Panc1 (cell line): ENCODE data around the gene DLG2. TPM values are rescaled to one million over a fixed set of nuclear protein-coding genes. Genes with fewer than 3 reads are reported as not detected.

Source experiments
- ATAC-seq: fragments of 200-7000 bp; cut with Tn5 transposase; 2 replicates; pipeline ENCODE4 v1.9.1; 2020; ENCODE audit warnings: mild to moderate bottlenecking, moderate library complexity
- BruUV-seq: library from RNA; stranded (reverse); fragments of 400-500 nt; replicated peaks from 2 replicates; lab custom pipeline; 2021; lab: Mats Ljungman, UMichigan
- CTCF ChIA-PET: fragments of 300-600 bp; sonication (Branson Sonifier 250); formaldehyde crosslinking; loops from one replicate; lab custom pipeline; 2022; ENCODE audit warnings: antibody characterized with exemption; lab: Charles Lee
- POLR2A ChIA-PET: fragments of 300-600 bp; sonication (Branson Sonifier 250); formaldehyde crosslinking; loops from one replicate; lab custom pipeline; 2022; ENCODE audit warnings: antibody characterized with exemption; lab: Charles Lee
- DNase-seq: peaks from one replicate; pipeline ENCODE4 v3.0.0-alpha.2; 2010; ENCODE audit warnings: low read depth, low spot score
- H3K27ac ChIP-seq: 2 replicates; pipeline ENCODE4 v1.5.1; 2011; ENCODE audit warnings: mild to moderate bottlenecking, low read length, inconsistent platforms
- H3K27me3 ChIP-seq: fragments of 200-500 bp; sonication (Bioruptor generic); 2 replicates; pipeline ENCODE4 v1.6.0; 2014; ENCODE audit warnings: low read length, inconsistent platforms; ENCODE audit not compliant: control insufficient read depth, insufficient read depth
- H3K36me3 ChIP-seq: fragments of 200-500 bp; sonication (Bioruptor generic); 2 replicates; pipeline ENCODE4 v1.5.1; 2014; ENCODE audit warnings: inconsistent platforms, mild to moderate bottlenecking, low read length, moderate library complexity; ENCODE audit not compliant: control insufficient read depth, insufficient read depth
- H3K4me1 ChIP-seq: 2 replicates; pipeline ENCODE4 v1.5.1; 2011; ENCODE audit warnings: inconsistent platforms, mild to moderate bottlenecking, low read length, moderate library complexity; ENCODE audit not compliant: control insufficient read depth, insufficient read depth
- H3K4me3 ChIP-seq, 2 experiments: 2 replicates each; pipeline ENCODE4 v1.5.1; 2011 to 2012; ENCODE audit warnings: low read depth in 2 of 2, low read length in 2 of 2, mild to moderate bottlenecking in 2 of 2, inconsistent platforms in 1 of 2, moderate library complexity in 1 of 2
- H3K9me3 ChIP-seq: fragments of 200-500 bp; sonication (Bioruptor generic); 2 replicates; pipeline ENCODE4 v1.5.1; 2014; ENCODE audit warnings: low read depth, mild to moderate bottlenecking, inconsistent platforms, low read length, moderate library complexity; ENCODE audit not compliant: control insufficient read depth, insufficient read depth
- POLR2AphosphoS5 ChIP-seq: IDR thresholded peaks from 2 replicates; pipeline ENCODE4 v1.6.1; 2012; ENCODE audit warnings: mild to moderate bottlenecking, low read depth, low read length, moderate library complexity
- SIN3A ChIP-seq: IDR thresholded peaks from 2 replicates; pipeline ENCODE4 v1.6.1; 2012; ENCODE audit warnings: low read depth, mild to moderate bottlenecking, low read length, moderate library complexity, borderline replicate concordance; ENCODE audit not compliant: insufficient read depth
- TCF7L2 ChIP-seq: IDR thresholded peaks from 2 replicates; pipeline ENCODE4 v1.6.1; 2011; ENCODE audit warnings: mild to moderate bottlenecking, low read depth, low read length, inconsistent platforms
- in situ Hi-C: cut with HindIII; loops from 2 replicates; pipeline ENCODE4 v1.10.0; 2016; ENCODE audit warnings: low sequenced_read_pairs, low pct_unique_long_range_greater_than_20kb
- intact Hi-C: fragments of 100-400 bp; cut with micrococcal nuclease; formaldehyde crosslinking; loops from one replicate; pipeline ENCODE4 v1.10.0; 2022; ENCODE audit not compliant: unreplicated experiment
- total RNA-seq: library from RNA; stranded (reverse); gene quantifications from one replicate; pipeline ENCODE4 v1.2.1, GENCODE V29; 2021; ENCODE audit not compliant: unreplicated experiment
- TF ChIP-seq, protein P1 (sequence below): fragments of 450-650 bp; IDR thresholded peaks from 2 replicates; pipeline ENCODE4 v1.5.1; 2017; ENCODE audit warnings: mild to moderate bottlenecking
- TF ChIP-seq, protein P2 (sequence below), 2 experiments: IDR thresholded peaks; 2 replicates each; pipeline ENCODE4 v1.6.1; 2011 to 2012; ENCODE audit warnings: low read depth in 2 of 2, control low read depth in 1 of 2, low read length in 1 of 2, mild to moderate bottlenecking in 1 of 2, moderate library complexity in 1 of 2; ENCODE audit not compliant: insufficient read depth in 1 of 2

Gene DLG2
- total RNA-seq, 1 experiment from 2014 or later: 4.2 TPM

DNA sequence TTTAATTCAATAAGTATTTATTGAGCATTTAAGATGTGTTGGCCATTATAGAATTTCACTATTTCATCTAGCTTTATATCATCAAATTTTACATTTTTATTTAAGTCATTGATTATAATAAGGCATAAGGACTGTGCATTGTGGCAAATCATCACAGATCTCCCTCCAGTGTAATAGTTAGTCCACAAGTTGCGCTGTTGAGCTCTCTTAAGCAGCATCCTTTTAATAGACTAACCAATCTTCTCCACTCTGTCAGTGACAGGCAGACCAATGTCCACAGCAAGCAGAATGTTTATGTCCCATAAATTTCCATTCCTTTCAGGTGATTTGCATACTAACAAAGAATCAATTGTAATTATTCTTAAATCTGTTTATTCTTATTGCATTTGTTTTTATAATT, 1745.7 kb downstream of the DLG2 start:
- intact Hi-C loops: no loop called here
- no peak for DNase-seq
- POLR2A ChIA-PET: no interaction called here

DNA sequence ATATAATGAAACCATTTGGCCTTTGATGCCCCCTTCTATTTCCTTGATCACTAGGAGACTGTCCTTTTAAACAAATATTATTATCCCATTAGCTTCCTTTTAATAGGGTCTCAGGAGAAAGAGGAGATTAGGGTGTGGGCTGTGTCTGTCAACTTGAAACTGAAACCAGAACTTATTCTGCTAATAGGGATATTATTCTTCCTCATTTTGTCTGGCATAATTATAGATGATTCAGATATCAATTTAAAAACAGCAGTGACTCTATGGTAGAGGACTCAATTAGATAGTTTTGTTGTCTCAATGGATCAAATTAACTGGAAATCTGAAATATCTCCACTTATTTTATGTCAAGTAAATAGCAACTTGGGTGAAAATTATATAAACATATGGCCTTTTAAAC, 1756.1 kb downstream of the DLG2 start:
- no peaks in the 10 kb centered on the region for H3K27me3 ChIP-seq
- DNase-seq (no peak), ATAC-seq (no peak)
- in situ Hi-C loops: no loop called here
- CTCF ChIA-PET: no interaction called here
- H3K9me3 ChIP-seq: no peaks in the 10 kb centered on the region
- no peak overlapping the region for H3K27ac ChIP-seq
- H3K36me3 ChIP-seq: no peaks in the 10 kb centered on the region
- H3K4me1 ChIP-seq: no peaks in the 10 kb centered on the region
- no TSS peak for BruUV-seq
- POLR2A ChIA-PET: no interaction called here
- intact Hi-C loops: no loop called here
- H3K4me3 ChIP-seq: no peak overlapping the region
- TF ChIP-seq POLR2AphosphoS5 (no peak), TCF7L2 (no peak), SIN3A (no peak)
- TF ChIP-seq, protein P1, sequence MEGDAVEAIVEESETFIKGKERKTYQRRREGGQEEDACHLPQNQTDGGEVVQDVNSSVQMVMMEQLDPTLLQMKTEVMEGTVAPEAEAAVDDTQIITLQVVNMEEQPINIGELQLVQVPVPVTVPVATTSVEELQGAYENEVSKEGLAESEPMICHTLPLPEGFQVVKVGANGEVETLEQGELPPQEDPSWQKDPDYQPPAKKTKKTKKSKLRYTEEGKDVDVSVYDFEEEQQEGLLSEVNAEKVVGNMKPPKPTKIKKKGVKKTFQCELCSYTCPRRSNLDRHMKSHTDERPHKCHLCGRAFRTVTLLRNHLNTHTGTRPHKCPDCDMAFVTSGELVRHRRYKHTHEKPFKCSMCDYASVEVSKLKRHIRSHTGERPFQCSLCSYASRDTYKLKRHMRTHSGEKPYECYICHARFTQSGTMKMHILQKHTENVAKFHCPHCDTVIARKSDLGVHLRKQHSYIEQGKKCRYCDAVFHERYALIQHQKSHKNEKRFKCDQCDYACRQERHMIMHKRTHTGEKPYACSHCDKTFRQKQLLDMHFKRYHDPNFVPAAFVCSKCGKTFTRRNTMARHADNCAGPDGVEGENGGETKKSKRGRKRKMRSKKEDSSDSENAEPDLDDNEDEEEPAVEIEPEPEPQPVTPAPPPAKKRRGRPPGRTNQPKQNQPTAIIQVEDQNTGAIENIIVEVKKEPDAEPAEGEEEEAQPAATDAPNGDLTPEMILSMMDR: no peak
- TF ChIP-seq, protein P2, sequence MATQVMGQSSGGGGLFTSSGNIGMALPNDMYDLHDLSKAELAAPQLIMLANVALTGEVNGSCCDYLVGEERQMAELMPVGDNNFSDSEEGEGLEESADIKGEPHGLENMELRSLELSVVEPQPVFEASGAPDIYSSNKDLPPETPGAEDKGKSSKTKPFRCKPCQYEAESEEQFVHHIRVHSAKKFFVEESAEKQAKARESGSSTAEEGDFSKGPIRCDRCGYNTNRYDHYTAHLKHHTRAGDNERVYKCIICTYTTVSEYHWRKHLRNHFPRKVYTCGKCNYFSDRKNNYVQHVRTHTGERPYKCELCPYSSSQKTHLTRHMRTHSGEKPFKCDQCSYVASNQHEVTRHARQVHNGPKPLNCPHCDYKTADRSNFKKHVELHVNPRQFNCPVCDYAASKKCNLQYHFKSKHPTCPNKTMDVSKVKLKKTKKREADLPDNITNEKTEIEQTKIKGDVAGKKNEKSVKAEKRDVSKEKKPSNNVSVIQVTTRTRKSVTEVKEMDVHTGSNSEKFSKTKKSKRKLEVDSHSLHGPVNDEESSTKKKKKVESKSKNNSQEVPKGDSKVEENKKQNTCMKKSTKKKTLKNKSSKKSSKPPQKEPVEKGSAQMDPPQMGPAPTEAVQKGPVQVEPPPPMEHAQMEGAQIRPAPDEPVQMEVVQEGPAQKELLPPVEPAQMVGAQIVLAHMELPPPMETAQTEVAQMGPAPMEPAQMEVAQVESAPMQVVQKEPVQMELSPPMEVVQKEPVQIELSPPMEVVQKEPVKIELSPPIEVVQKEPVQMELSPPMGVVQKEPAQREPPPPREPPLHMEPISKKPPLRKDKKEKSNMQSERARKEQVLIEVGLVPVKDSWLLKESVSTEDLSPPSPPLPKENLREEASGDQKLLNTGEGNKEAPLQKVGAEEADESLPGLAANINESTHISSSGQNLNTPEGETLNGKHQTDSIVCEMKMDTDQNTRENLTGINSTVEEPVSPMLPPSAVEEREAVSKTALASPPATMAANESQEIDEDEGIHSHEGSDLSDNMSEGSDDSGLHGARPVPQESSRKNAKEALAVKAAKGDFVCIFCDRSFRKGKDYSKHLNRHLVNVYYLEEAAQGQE (IDR thresholded peaks at IDR 0.05; ENCODE audit: insufficient read depth in 1 of 2, low read depth in 2 of 2, low read length in 1 of 2): no peak

More for the DNA sequence above, 1745.7 kb downstream of the DLG2 start:
- TF ChIP-seq, protein P2 (IDR thresholded peaks at IDR 0.05; ENCODE audit: insufficient read depth in 1 of 2, low read depth in 2 of 2, low read length in 1 of 2): no peak
- TF ChIP-seq, protein P1: no peak; the same call in 1 of the 2 replicates
- no peak for TF ChIP-seq POLR2AphosphoS5
- TF ChIP-seq SIN3A: no peak
- no peak for TF ChIP-seq TCF7L2
- Histone ChIP-seq H3K27ac (no peak overlapping the region), H3K27me3 (no peaks in the 10 kb centered on the region), H3K9me3 (no peaks in the 10 kb centered on the region), H3K4me1 (no peaks in the 10 kb centered on the region), H3K4me3 (no peak overlapping the region), H3K36me3 (no peaks in the 10 kb centered on the region)
- no peak for ATAC-seq
- in situ Hi-C loops: no loop called here
- CTCF ChIA-PET: no interaction called here
- BruUV-seq: no TSS peak
